Endothelial cell of umbilical vein (primary cell): Measurements from ENCODE around the gene IFNG-AS1. TPM values are rescaled to one million over a fixed set of nuclear protein-coding genes. Genes with fewer than 3 reads are reported as not detected.

ENCODE experiments used
- BruUV-seq: library from RNA; stranded (reverse); fragments of 400-500 nt; replicated peaks from 2 replicates; lab custom pipeline; 2021; lab: Mats Ljungman, UMichigan
- CTCF ChIA-PET: fragments of 300-600, 350-600 bp; sonication (Branson Sonifier 250); formaldehyde crosslinking; loops from one replicate; lab custom pipeline; 2021; ENCODE audit warnings: antibody characterized with exemption, inconsistent platforms; lab: Charles Lee
- POLR2A ChIA-PET: fragments of 300-600, 350-600 bp; sonication (Branson Sonifier 250); formaldehyde crosslinking; loops from one replicate; lab custom pipeline; 2021; ENCODE audit warnings: antibody characterized with exemption, inconsistent platforms; lab: Charles Lee
- DNase-seq: peaks from one replicate; pipeline ENCODE4 v3.0.0-alpha.2; 2011; ENCODE audit warnings: low read depth, low spot score
- FAIRE-seq: peaks from 2 replicates; lab custom pipeline; 2011; peaks lifted over from hg19 to GRCh38; lab: Jason Lieb, UNC
- H2AFZ ChIP-seq: 2 replicates; pipeline ENCODE4 v1.6.0; 2012; ENCODE audit warnings: low read depth, low read length, control low read depth, inconsistent platforms
- H3K27ac ChIP-seq: 2 replicates; pipeline ENCODE4 v1.5.1; 2011; ENCODE audit warnings: low read depth, mild to moderate bottlenecking, control low read depth, low read length, moderate library complexity; ENCODE audit not compliant: insufficient read depth
- H3K27me3 ChIP-seq, 2 experiments: 2 replicates each; pipeline versions ENCODE4 v1.6.0 to v1.6.1; 2011; ENCODE audit warnings: low read length in 2 of 2, mixed read lengths in 1 of 2; ENCODE audit not compliant: control insufficient read depth in 2 of 2, insufficient read depth in 2 of 2
- H3K36me3 ChIP-seq, 2 experiments: 2 replicates in 1 of 2; 3 replicates in 1 of 2; pipeline ENCODE4 v1.5.1; 2011; ENCODE audit warnings: low read length in 2 of 2, mild to moderate bottlenecking in 1 of 2, moderate library complexity in 1 of 2; ENCODE audit not compliant: control insufficient read depth in 2 of 2, insufficient read depth in 2 of 2; ENCODE audit errors: extremely low read depth in 1 of 2
- H3K4me1 ChIP-seq: 3 replicates; pipeline ENCODE4 v1.5.1; 2011; ENCODE audit warnings: mild to moderate bottlenecking, low read length; ENCODE audit not compliant: control insufficient read depth, insufficient read depth; ENCODE audit errors: extremely low read depth
- H3K4me2 ChIP-seq: 2 replicates; pipeline ENCODE4 v1.6.1; 2011; ENCODE audit warnings: low read length, control low read depth, mixed read lengths; ENCODE audit not compliant: insufficient read depth
- H3K4me3 ChIP-seq, 3 experiments: fragments of 200-600 bp in 1 of 3; sonication (generic), shearing (Covaris generic) in 1 of 3; replicated peaks in 1 of 3; 2 replicates each; pipeline ENCODE4 v1.5.1; 2011 to 2016; ENCODE audit warnings: control low read depth in 3 of 3, low read length in 3 of 3, mild to moderate bottlenecking in 2 of 3, inconsistent platforms in 1 of 3, low read depth in 1 of 3, moderate library complexity in 1 of 3; ENCODE audit not compliant: insufficient read depth in 1 of 3
- H3K79me2 ChIP-seq: 2 replicates; pipeline ENCODE4 v1.6.0; 2012; ENCODE audit warnings: low read length, inconsistent platforms; ENCODE audit not compliant: control insufficient read depth, insufficient read depth
- H3K9ac ChIP-seq: replicated peaks from 2 replicates; pipeline ENCODE3; 2011; ENCODE audit warnings: low read length, control low read depth; ENCODE audit not compliant: insufficient read depth; ENCODE audit errors: extremely low read depth
- H3K9me1 ChIP-seq: replicated peaks from 3 replicates; pipeline ENCODE4 v1.6.0; 2011; ENCODE audit warnings: mild to moderate bottlenecking, low read length; ENCODE audit not compliant: control insufficient read depth, insufficient read depth; ENCODE audit errors: extremely low read depth
- H3K9me3 ChIP-seq: replicated peaks from 2 replicates; pipeline ENCODE4 v1.5.1; 2012; ENCODE audit warnings: low read length, inconsistent platforms; ENCODE audit not compliant: control insufficient read depth, insufficient read depth
- H4K20me1 ChIP-seq: replicated peaks from 2 replicates; pipeline ENCODE3; 2011; ENCODE audit warnings: mild to moderate bottlenecking, low read length; ENCODE audit not compliant: control insufficient read depth, insufficient read depth; ENCODE audit errors: extremely low read depth
- CTCF ChIP-seq, 2 donors: IDR thresholded peaks; 1 replicate in 1 of 2; 2 replicates in 1 of 2; pipeline ENCODE4 v1.5.1; 2011; ENCODE audit warnings: low read length in 2 of 2, mild to moderate bottlenecking in 2 of 2, moderate library complexity in 2 of 2, control low read depth in 1 of 2, inconsistent platforms in 1 of 2, low read depth in 1 of 2; ENCODE audit not compliant: insufficient read depth in 1 of 2; ENCODE audit errors: extremely low read depth in 1 of 2
- EZH2 ChIP-seq: IDR thresholded peaks from 2 replicates; pipeline ENCODE4 v1.6.1; 2012; ENCODE audit warnings: borderline replicate concordance, low read depth, mild to moderate bottlenecking, moderate library complexity, low read length, inconsistent platforms; ENCODE audit not compliant: severe bottlenecking
- FOS ChIP-seq: IDR thresholded peaks from 2 replicates; pipeline ENCODE4 v1.6.1; 2011; ENCODE audit warnings: mild to moderate bottlenecking, low read length, moderate library complexity, borderline replicate concordance; ENCODE audit not compliant: insufficient read depth
- GATA2 ChIP-seq: IDR thresholded peaks from 2 replicates; pipeline ENCODE4 v1.7.0; 2011; ENCODE audit warnings: low read depth, mild to moderate bottlenecking, moderate library complexity, mixed read lengths, low read length; ENCODE audit not compliant: insufficient read length, insufficient read depth
- JUN ChIP-seq: IDR thresholded peaks from 2 replicates; pipeline ENCODE4 v1.6.1; 2011; ENCODE audit warnings: borderline replicate concordance, low read depth; ENCODE audit not compliant: insufficient read length, insufficient read depth
- MAX ChIP-seq: IDR thresholded peaks from 2 replicates; pipeline ENCODE4 v1.6.1; 2011; ENCODE audit not compliant: insufficient read depth, insufficient read length
- MYC ChIP-seq: IDR thresholded peaks from one replicate; pipeline ENCODE4 v1.6.1; 2011; ENCODE audit warnings: mild to moderate bottlenecking, low read depth, low read length
- POLR2A ChIP-seq: IDR thresholded peaks from 2 replicates; pipeline ENCODE4 v1.6.1; 2012; ENCODE audit warnings: low read depth, mild to moderate bottlenecking, control low read depth, low read length
- POLR2AphosphoS5 ChIP-seq: IDR thresholded peaks from 2 replicates; pipeline ENCODE4 v1.6.1; 2012; ENCODE audit warnings: low read depth, mild to moderate bottlenecking, control low read depth, low read length, moderate library complexity; ENCODE audit not compliant: insufficient read depth
- dilution Hi-C: fragments of 300-500 bp; cut with MboI; formaldehyde crosslinking; loops from one replicate; pipeline ENCODE4 v1.15.0; 2019; ENCODE audit warnings: low sequenced_read_pairs; ENCODE audit not compliant: extremely low pct_ligation_motif_present
- intact Hi-C: fragments of 100-400 bp; cut with micrococcal nuclease; formaldehyde crosslinking; loops from one replicate; pipeline ENCODE4 v1.10.0; 2022
- polyA plus RNA-seq, 4 experiments: library from polyadenylated mRNA; depleted of rRNA in 3 of 4; stranded (reverse) in 3 of 4; unstranded in 1 of 4; fragments of >200 nt; gene quantifications; 2 replicates each; pipeline versions ENCODE4 v1.2.1 to v1.2.3, GENCODE V29; 2011 to 2012; ENCODE audit warnings: missing spikeins in 1 of 4
- total RNA-seq: library from RNA; stranded (reverse); gene quantifications from 2 replicates; pipeline ENCODE4 v1.2.3, GENCODE V29; 2021

IFNG-AS1 gene
- total and polyA plus RNA-seq, 2 donors (not counting 3 experiments of a cell fraction or from before 2014, with no cell fraction given): not detected

GRCh38 chr12:68048648-68049297 lies 59.5 kb downstream of the IFNG-AS1 start:
- Histone ChIP-seq H2AFZ (no peak overlapping the region), H3K4me1 (no peaks in the 10 kb centered on the region), H3K27me3 (no peaks in the 10 kb centered on the region), H3K9ac (no peak overlapping the region), H3K79me2 (no peaks in the 10 kb centered on the region), H3K36me3 (no peaks in the 10 kb centered on the region), H3K27ac (no peak overlapping the region), H3K4me3 (no peak overlapping the region), H3K9me3 (no peaks in the 10 kb centered on the region), H4K20me1 (no peaks in the 10 kb centered on the region), H3K9me1 (no peaks in the 10 kb centered on the region), H3K4me2 (no peak overlapping the region)
- no peak for DNase-seq
- TF ChIP-seq MAX (no peak), EZH2 (no peak), POLR2AphosphoS5 (no peak), POLR2A (no peak), MYC (no peak), FOS (no peak), JUN (no peak), CTCF (IDR thresholded peaks at IDR 0.05; ENCODE audit: extremely low read depth in 1 of 2, insufficient read depth in 1 of 2, low read depth in 1 of 2, low read length in 2 of 2) (no peak), GATA2 (no peak)
- dilution Hi-C loops (no loop called here), intact Hi-C loops (loop anchor here (10.0 kb wide), 1 partner anchor 176 kb away; the partner anchor contains the start of gene IL26)
- ChIA-PET POLR2A (no interaction called here), CTCF (interaction anchor here (1.1 kb wide), 1 partner anchor 8 kb away, joined by 10 read pairs; no protein-coding TSS in a partner anchor)
- FAIRE-seq: no peak
- no TSS peak for BruUV-seq
